Stomach (tissue), 4 donors: Measurements from ENCODE around the gene PIBF1.

ENCODE experiments used
- CTCF ChIP-seq, 7 experiments: fragments of 450-650 bp in 4 of 7; fragments of 200-600 bp in 3 of 7; sonication (generic) in 3 of 7; IDR thresholded peaks; one replicate each; pipeline ENCODE4 v1.5.1; 2016 to 2019; ENCODE audit warnings: antibody characterized with exemption in 7 of 7, control low read depth in 2 of 7, mild to moderate bottlenecking in 1 of 7
- EP300 ChIP-seq: sonication (generic); formaldehyde crosslinking; IDR thresholded peaks from one replicate; pipeline ENCODE4 v1.6.1; 2017; ENCODE audit warnings: antibody characterized with exemption
- POLR2A ChIP-seq, 4 donors: fragments of 450-650 bp; IDR thresholded peaks; one replicate each; pipeline ENCODE4 v1.6.1; 2016; ENCODE audit warnings: antibody characterized with exemption in 4 of 4, control low read depth in 2 of 4, mild to moderate bottlenecking in 1 of 4, moderate library complexity in 1 of 4

- TF ChIP-seq EP300 (no peak), CTCF (IDR thresholded peaks at IDR 0.05) (no peak), POLR2A (IDR thresholded peaks at IDR 0.05) (no peak)
Observed at GRCh38 chr13:72760189-72760588, 21.7 kb upstream of the PIBF1 start.
